Breast epithelium (tissue), 3 donors: ENCODE measurements around the gene CHCHD5.

Source experiments
- CTCF ChIP-seq, 3 donors: fragments of 450-650 bp; IDR thresholded peaks; one replicate each; pipeline ENCODE4 v1.5.1; 2016 to 2017; ENCODE audit warnings: antibody characterized with exemption in 3 of 3, mild to moderate bottlenecking in 3 of 3, moderate library complexity in 3 of 3
- POLR2A ChIP-seq: fragments of 450-650 bp; IDR thresholded peaks from one replicate; pipeline ENCODE4 v1.6.1; 2016; ENCODE audit warnings: antibody characterized with exemption, mild to moderate bottlenecking, moderate library complexity

- TF ChIP-seq POLR2A (no peak), CTCF (IDR thresholded peaks at IDR 0.05) (no peak)
These were observed 18.3 kb upstream of the CHCHD5 start for GRCh38 chr2:112566104-112566503.
